Middle frontal gyrus (tissue), 1 donor: Measurements from ENCODE around the gene USP6.
"Not testable (repeated sequence)": the region's sequence is repeated elsewhere in the genome, so short reads cannot be mapped to it uniquely, and the experiment has no call there.

ENCODE experiments used
- DNase-seq: peaks from one replicate; pipeline ENCODE4 v3.0.0-alpha.2; 2015; ENCODE audit warnings: low spot score; ENCODE audit errors: extremely low spot score

USP6 gene

DNA sequence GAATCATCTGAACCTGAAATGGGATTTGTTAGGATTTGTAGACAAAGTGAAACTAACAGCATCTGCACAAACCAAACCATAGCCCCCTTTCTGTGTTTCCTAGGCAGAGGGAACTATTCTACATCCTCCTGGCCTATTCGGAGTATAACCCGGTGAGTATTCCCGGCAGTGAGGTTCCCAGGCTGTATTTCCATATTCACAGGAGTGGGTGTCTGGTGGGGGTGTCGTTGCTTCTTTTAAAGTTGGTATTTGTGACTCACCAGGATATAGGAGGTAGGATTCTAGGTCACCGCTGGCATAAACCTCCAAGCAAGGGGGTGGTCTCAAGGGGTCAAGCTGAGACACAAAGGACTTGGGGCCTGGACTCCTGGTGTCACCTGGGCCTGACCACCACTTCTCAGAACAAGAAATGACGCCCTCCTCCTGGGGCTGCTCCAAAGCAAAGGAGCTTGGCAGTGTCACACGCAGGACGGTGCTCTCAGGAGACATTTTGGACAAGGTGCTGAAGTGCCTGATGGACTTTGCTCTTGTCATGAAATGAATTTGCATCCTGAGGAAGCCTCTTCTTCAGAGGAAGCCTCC lies 19.4 kb downstream of the USP6 start:
- not testable (repeated sequence) for DNase-seq

DNA sequence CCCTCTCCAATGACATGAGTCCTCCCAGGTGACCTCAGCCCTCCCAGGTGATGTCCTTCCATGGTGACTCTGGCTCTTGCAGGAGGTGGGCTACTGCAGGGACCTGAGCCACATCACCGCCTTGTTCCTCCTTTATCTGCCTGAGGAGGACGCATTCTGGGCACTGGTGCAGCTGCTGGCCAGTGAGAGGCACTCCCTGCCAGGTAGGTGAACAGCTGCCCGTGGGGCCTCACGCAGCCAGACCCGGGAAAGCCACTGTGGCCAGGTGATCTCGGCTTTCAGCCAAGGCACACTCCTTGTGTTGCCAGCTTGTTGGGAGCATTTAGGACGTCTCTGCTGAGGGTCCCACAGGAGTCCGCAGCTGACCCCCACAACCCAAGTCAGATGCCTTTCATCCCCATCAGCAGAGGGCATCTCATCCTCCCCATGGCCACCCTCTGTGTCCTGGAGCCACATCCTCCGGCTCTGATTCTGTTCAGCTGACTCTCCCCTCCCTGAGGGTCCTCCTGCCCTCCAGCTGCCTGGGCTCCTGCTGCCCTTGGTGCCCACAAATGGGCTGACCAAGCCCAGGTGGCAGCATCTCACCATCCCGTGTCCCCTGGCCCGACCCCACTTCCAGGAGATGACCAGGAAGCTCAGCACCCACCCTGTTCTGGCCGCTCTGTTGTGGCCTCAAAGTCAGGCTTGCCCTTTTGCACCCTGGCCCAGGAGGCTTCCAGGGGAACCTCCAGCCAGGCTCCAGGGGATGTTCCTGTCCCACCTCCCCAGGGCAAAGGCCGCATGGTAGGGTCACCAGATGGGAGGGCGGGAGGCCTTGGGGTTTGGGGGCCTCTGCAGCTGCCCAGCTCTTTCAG lies 20.1 kb downstream of the USP6 start:
- no peak for DNase-seq

DNA sequence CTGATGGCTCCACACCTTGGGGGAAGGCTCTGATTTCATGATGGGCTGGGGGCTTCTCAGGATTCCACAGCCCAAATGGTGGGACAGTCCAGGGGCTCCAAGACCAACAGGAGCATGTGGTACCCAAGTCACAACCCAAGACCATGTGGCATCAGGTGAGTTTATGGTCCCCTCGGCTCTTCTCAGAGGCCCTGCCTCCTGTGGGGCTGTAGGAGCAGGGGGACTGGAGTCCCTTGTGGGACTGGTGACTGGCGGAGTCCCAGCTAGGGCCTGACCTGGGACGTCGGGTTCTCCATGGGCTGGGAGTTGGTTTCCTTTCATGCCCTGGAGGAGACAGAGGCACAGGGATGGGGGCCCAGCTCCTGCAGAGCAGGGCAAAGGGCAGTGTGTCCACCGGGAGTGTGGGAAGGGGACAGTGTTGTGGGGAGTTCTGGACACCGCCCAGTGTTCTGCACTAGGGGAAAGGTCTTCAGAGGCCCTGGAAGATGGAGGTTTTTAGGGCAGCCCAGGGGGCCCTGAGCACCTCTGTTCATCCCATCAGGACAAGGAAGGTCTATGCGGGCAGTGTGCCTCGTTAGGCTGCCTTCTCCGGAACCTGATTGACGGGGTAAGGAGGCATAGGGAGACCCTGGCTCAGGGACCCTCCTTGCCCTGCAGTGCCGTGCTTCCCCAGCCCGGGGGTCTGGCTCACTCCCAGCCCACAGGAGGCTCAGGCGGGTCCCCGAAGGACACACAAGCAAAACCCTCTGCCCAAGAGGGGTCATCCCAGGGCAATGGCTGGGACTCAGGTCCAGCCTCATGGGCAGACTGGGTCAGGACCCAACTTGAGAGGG lies 21.0 kb downstream of the USP6 start:
- not testable (repeated sequence) for DNase-seq

DNA sequence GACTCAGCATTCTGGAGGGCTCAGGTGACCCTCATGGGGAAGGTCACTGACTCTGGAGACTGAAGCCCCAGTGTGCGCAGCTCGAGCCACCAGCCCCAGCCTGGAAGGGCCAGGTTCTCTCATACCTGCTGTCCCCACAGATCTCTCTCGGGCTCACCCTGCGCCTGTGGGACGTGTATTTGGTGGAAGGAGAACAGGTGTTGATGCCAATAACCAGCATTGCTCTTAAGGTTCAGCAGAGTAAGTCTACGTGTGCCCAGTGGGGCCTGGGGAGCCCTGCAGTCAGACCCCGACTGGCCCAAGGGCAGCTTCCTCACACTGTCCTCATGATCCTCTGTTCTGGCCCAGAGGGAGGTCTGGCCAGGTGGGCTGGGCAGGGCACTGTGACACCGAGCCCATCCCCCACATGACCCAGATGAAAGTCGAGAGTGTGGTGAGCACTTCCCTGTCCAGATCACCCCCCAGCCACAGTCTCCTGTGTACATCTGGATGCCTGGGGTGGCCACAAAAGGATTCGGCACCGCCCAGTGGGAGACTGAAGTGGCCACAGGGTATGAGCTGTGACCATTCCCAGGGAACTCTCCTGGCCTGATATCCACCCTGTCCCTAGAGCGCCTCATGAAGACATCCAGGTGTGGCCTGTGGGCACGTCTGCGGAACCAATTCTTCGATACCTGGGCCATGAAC lies 21.8 kb downstream of the USP6 start:
- DNase-seq: not testable (repeated sequence)

DNA sequence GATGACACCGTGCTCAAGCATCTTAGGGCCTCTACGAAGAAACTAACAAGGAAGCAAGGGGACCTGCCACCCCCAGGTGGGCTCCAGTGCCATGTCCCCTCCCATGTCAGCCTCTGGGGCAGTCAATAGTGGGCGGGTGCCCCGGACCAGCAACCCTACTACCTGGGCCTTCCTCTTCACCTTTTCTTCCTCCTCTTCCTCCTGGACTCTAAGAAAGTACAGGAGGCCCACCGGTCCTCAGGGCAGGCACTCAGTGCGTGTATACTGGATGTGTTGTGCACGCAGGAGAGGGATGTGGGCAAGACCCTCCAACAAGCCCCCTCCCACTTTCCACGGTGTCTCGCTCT lies 22.3 kb downstream of the USP6 start:
- DNase-seq: not testable (repeated sequence)

DNA sequence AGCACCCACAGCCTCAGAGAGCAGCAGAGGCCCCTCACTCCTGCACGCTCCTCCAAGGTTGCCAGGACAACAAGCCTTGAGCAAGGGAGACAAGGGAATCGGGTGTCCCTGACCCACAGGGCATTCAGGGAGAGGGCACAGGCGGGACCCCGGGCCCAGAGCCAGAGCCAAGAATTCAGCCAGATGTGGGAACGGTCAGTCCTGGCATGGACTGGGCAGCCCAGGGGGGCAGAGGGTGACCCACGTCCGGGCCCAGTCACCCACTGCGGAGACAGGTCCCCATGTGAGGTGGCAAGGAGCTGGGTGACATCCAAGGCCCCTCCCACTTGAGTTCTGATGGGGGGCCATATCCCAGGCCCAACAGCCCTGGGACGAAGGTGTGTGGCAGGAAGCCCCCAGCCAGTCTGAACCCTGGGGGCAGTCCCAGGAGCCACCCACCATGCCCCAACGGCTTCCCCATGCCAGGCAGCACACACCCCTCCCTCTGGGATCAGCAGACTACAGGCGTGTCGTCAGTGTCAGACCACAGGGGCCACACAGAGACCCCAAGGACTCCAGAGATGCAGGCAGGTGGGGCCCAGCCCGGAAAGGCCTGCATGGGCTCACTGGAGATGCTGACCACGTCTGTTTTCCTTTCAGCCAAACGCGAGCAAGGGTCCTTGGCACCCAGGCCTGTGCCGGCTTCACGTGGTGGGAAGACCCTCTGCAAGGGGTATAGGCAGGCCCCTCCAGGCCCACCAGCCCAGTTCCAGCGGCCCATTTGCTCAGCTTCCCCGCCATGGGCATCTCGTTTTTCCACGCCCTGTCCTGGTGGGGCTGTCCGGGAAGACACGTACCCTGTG lies 23.0 kb downstream of the USP6 start:
- DNase-seq: no peak

DNA sequence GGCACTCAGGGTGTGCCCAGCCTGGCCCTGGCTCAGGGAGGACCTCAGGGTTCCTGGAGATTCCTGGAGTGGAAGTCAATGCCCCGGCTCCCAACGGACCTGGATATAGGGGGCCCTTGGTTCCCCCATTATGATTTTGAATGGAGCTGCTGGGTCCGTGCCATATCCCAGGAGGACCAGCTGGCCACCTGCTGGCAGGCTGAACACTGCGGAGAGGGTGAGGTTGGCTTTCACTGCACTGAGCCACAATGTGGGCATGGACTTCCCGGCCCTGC lies 23.6 kb downstream of the USP6 start:
- DNase-seq: no peak

DNA sequence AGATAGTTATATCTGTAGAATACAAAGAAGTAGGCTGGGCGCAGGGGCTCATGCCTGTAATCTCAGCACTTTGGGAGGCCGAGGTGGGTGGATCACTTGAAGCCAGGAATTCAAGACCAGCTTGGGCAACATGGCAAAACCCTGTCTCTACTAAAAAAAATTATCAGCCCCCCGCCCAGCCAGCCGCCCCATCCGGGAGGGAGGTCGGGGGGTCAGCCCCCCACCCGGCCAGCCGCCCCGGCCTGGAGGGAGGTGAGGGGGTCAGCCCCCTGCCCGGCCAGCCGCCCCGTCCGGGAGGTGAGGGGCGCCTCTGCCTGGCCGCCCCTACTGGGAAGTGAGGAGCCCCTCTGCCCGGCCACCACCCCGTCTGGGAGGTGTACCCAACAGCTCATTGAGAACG lies 27.0 kb downstream of the USP6 start:
- not testable (repeated sequence) for DNase-seq

DNA sequence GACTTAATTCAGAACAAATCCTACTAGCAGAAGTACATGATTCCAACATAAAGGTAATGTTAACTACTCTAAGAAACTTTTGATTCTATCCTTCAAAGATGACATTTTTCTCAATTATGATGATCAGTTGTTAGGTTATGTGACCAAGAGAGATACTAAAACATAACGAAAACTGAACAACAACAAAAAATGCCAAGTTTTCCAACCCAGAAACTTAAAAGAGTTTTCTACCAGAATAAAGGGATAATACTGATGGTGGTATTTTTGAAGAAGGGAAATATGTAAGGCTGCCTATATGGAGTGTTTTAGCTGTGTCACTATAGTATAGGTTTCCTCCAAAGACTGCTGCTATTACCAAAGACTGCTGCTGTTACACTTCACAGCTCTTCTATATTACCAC lies 30.3 kb downstream of the USP6 start:
- DNase-seq: not testable (repeated sequence)

DNA sequence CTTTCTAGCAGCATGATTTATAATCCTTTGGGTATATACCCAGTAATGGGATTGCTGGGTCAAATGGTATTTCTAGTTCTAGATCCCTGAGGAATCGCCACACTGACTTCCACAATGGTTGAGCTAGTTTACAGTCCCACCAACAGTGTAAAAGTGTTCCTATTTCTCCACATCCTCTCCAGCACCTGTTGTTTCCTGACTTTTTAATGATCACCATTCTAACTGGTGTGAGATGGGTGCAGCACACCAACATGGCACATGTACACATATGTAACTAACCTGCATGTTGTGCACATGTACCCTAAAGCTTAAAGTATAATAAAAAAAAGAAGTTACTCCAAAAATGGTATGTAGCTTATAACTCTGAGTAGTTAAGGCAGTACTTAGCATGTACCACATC lies 44.9 kb downstream of the USP6 start:
- not testable (repeated sequence) for DNase-seq

DNA sequence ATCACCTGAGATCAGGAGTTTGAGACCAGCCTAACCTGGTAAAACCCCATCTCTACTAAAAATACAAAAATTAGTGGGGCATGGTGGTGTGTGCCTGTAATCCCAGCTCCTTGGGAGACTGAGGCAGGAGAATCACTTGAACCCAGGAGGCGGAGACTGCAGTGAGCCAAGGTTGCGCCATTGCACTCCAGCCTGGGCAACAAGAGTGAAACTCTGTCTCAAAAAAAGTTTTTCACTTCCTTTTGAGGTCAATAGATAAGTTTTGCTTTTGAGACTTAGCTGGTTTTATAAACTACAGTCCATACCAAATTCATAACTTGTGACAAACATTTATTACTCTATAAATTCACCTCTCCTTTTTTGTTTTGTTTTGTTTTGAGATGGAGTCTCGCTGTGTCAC lies 46.0 kb downstream of the USP6 start:
- DNase-seq: not testable (repeated sequence)

DNA sequence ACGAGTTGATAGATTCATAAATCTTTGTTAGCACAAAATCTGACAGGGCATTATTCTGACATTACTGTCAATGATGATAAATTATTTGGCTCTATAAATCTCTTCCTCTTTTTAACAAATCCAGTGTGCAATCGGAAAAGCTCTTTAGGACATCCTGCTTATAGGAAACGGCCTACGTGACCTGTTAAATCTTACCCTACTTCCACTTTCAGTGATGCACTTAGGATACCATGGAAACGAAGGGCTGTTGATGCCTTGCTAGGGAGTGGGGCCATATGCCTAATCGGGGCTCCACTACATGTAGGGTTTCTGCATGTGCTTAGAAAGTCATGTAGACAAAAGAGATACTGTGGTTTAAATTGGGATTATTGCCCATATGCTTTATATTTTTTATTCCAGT lies 48.6 kb downstream of the USP6 start:
- no peak for DNase-seq

DNA sequence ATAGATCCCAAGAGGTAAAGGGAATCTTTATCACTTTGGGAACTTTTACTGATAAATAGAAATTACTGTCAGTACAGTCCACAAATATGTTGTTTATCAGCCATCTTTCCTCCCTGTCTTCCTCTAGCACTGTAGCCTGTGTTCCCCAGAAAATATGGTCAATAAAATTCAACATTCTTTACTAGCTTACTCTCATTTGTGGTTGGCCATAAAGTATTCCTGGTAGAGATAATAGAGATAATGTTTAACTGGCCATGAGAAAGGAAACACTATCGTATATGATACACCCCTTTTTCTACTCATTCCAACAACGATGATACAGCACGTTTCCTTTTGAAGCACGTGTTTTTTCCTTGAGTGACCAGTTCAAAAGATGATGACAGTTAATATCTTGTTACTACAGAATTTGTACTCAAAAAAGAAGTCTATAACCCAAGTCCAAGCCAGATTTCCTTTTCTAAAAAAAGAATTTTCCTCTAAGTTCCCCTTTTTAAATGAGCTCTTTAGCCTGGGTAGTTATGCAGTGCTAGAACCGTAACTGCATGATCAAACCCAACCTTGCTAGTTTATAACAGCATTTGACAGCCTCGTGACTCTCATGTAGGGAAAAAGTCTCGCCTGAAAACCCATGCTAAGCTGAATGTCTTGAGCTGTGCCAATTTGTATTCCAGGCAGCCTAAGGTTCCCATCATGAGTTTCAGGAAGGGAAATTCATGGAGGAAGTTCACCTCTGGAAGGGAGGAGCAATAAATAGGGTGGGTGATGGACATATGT lies 50.1 kb downstream of the USP6 start:
- DNase-seq: not testable (repeated sequence)

DNA sequence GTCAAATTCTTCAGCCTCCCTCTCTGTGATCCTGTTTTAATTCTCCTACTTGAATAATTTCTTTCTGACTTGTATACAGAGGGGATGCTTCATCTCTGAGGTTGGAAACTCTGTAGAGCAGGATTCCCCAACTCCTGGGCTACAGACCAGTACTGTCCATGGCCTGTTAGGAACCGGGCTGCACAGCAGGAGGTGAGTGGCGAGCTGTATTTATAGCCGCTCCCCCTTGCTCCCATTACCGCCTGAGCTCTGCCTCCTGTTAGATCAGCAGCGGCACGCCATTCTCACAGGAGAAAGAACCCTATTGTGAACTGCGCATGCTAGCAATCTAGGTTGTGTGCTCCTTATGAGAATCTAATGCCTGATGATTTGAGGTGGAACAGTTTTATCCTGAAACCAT lies 59.2 kb downstream of the USP6 start:
- not testable (repeated sequence) for DNase-seq

DNA sequence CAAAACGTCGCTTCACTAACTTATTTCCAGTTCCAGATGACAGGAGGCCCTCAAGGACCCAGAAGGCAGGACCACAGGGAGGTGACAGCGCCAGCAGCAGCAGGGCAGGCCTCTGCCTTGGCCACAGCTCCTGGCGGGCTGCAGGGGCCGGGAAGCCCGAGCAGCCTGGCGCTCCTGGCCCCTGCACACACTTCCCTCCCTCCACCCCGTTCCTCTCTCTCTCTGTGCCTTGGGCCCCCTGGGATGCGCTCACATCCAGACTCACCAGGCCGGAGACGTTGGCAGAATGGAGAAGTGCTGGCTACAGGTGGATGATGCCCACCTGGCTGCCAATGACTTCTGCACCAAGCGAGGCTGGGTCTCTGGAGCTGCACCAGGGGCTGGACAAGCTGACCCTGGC lies 63.2 kb downstream of the USP6 start:
- DNase-seq: no peak

DNA sequence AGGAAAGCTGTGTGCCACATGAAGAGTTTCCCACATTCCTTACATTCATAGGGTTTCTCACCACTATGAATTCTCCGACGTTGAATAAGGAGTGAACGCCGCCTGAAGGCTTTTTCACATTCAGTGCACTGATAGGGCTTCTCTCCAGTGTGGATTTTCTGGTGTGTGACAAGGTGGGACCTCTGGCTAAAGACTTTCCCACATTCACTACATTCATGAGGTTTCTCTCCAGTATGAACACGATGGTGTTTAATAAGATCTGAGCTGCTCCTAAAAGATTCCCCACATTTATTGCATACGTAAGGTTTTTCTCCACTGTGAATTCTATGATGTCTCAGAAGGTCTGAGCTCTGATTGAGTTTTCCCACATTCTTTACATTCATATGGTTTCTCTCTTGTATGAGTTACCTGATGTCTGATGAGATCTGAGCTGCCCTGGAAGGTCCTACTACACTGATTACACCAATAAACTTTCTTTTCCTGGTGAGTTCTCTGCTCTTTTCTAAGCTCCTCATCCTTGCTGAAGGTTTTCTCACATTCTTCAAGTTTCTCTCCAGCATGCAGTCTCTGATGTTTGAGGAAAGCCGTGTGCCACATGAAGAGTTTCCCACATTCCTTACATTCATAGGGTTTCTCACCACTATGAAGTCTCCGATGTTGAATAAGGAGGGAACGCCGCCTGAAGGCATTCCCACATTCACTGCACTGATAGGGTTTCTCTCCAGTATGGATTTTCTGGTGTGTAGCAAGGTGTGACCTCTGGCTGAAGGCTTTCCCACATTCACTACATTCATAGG lies 65.9 kb downstream of the USP6 start:
- DNase-seq: no peak

DNA sequence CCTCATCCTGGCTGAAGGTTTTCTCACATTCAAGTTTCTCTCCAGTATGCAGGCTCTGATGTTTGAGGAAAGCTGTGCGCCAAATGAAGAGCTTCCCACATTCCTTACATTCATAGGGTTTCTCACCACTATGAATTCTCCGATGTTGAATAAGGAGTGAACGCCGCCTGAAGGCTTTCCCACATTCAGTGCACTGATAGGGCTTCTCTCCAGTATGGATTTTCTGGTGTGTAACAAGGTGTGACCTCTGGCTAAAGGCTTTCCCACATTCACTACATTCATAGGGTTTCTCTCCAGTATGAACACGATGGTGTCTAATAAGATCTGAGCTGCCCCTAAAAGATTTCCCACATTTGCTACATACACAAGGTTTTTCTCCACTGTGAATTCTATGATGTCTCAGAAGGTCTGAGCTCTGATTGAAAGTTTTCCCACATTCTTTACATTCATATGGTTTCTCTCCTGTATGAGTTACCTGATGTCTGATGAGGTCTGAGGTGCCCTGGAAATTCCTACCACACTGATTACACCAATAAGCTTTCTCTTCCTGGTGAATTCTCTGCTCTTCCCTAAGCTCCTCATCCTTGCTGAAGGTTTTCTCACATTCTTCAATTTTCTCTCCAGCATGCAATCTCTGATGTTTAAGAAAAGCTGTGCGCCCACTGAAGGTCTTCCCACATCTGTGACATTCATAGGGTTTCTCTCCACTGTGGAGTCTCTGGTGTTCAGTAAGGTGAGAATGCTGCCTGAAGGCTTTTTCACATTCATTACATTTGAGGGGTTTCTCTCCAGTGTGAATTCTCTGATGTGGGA lies 67.0 kb downstream of the USP6 start:
- DNase-seq: no peak

DNA sequence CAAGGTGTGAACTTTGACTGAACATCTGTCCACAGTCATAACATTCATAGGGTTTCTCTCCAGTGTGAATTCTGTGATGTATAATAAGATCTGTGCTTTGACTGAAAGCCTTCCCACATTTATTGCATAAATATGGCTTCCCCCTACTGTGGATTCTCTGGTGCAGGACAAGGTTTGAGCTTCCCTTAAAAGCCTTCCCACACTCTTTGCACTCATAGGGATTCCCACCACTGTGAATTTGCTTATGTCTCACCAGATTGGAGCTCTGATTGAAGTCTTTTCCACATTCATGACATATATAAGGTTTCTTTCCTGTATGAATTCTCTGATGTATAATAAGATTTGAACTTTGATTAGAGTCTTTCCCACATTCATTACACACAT lies 67.6 kb downstream of the USP6 start:
- DNase-seq: no peak

DNA sequence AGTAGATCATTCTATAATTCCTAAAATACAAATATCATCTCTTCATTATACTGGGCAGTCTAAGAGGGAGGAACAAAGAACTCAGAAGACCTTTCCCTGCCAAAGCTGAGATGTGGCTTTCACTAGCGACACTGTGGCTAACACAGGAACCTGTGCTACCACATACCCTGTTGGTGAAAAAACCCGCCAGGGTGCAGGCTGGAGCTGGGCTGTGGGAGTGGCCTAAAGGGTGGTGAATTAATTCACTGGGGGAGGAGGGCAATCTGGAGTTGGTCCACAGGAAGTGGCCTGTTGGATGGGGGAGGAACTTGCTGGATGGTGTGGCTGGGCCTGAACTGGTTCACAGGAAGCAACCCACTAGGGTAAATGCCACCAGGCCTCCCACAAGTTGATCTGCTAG lies 68.5 kb downstream of the USP6 start:
- DNase-seq: no peak
